ENCODE results near the gene RNH1. TPM values are rescaled to one million over a fixed set of nuclear protein-coding genes. Genes with fewer than 3 reads are reported as not detected.

RNH1 gene
- total RNA-seq, 2 experiments from 2014 or later: 131 to 132 TPM

- Mint-ChIP-seq H3K9me3 (no peaks in the 10 kb centered on the region), H3K4me1 (ENCODE audit: low read depth) (peaks cover 23% of the 10 kb centered on the region), H3K4me3 (no peak overlapping the region), H3K36me3 (ENCODE audit: low read depth) (peaks cover 14% of the 10 kb centered on the region), H3K27ac (no peak overlapping the region), H3K27me3 (no peaks in the 10 kb centered on the region)
- H3K36me3 ChIP-seq (ENCODE audit: insufficient read depth, low read length): peaks cover 6% of the 10 kb centered on the region
- H3K9me3 ChIP-seq (ENCODE audit: control insufficient read depth in 1 of 2, insufficient read depth in 1 of 2, low read length in 2 of 2): no peaks in the 10 kb centered on the region
- intact Hi-C loops (cut with DNase I, micrococcal nuclease): loop anchor here in 1 of 2 experiments (10.0 kb wide), 1 partner anchor 45 kb away; the partner anchor contains the start of gene RNH1
- CTCF ChIA-PET: no interaction called here
- H3K27me3 ChIP-seq (ENCODE audit: control insufficient read depth in 1 of 2, insufficient read depth in 2 of 2, low read length in 2 of 2): no peaks in the 10 kb centered on the region
- POLR2A ChIA-PET: no interaction called here
- DNase-seq (no peak), ATAC-seq (ENCODE audit: poor library complexity) (no peak)
- H3K4me1 ChIP-seq (ENCODE audit: insufficient read depth, low read length): peaks cover 29% of the 10 kb centered on the region
- H3K27ac ChIP-seq (ENCODE audit: low read depth in 1 of 2, low read length in 2 of 2): no peak overlapping the region
- TF ChIP-seq CTCF (IDR thresholded peaks at IDR 0.05): no peak
- no peak overlapping the region for H3K4me3 ChIP-seq (ENCODE audit: low read length)
Observed at GRCh38 chr11:459511-460220, 47.4 kb downstream of the RNH1 start.

- H3K27ac ChIP-seq (ENCODE audit: low read depth in 1 of 2, low read length in 2 of 2): no peak overlapping the region
- H3K27me3 Mint-ChIP-seq: no peaks in the 10 kb centered on the region
Observed at GRCh38 chr11:457111-457760, 49.8 kb downstream of the RNH1 start.

More at GRCh38 chr11:457111-457760, 49.8 kb downstream of the RNH1 start:
- TF ChIP-seq CTCF (IDR thresholded peaks at IDR 0.05): no peak
- Histone ChIP-seq H3K36me3 (ENCODE audit: insufficient read depth, low read length) (peaks cover 20% of the 10 kb centered on the region), H3K9me3 (ENCODE audit: control insufficient read depth in 1 of 2, insufficient read depth in 1 of 2, low read length in 2 of 2) (no peaks in the 10 kb centered on the region), H3K4me1 (ENCODE audit: insufficient read depth, low read length) (peaks cover 29% of the 10 kb centered on the region), H3K27me3 (ENCODE audit: control insufficient read depth in 1 of 2, insufficient read depth in 2 of 2, low read length in 2 of 2) (no peaks in the 10 kb centered on the region), H3K4me3 (ENCODE audit: low read length) (peak overlapping the region; percentile 9)
- peaks cover 23% of the 10 kb centered on the region for H3K4me1 Mint-ChIP-seq (ENCODE audit: low read depth)
- peak; percentile 64 for ATAC-seq (ENCODE audit: poor library complexity)
- peak overlapping the region; percentile 79 for H3K4me3 Mint-ChIP-seq
- peak in 5 of 14 experiments; percentile 23 to 53 (median 38) for DNase-seq
- H3K27ac Mint-ChIP-seq: peak overlapping the region; percentile 92
- intact Hi-C loops (cut with DNase I, micrococcal nuclease): loop anchor here in 1 of 2 experiments (10.0 kb wide), 1 partner anchor 48 kb away; the partner anchor contains the start of gene RNH1
- no peaks in the 10 kb centered on the region for H3K9me3 Mint-ChIP-seq
- peaks cover 28% of the 10 kb centered on the region for H3K36me3 Mint-ChIP-seq (ENCODE audit: low read depth)
- CTCF ChIA-PET: interaction anchor here (1.0 kb wide), 1 partner anchor 207 kb away, joined by 3 read pairs; no protein-coding TSS in a partner anchor
- POLR2A ChIA-PET: interaction anchor here (0.6 to 1.3 kb wide), 5 partner anchors 42 to 250 kb away, joined by 3 to 4 read pairs (median 3); partner anchors contain the start of genes BET1L, RIC8A and SIGIRR
